Duodenal mucosa (tissue), 2 donors: ENCODE results near the gene AGO1.
"Not testable (repeated sequence)": the region's sequence is repeated elsewhere in the genome, so short reads cannot be mapped to it uniquely, and the experiment has no call there.

Experiments
- H3K27ac ChIP-seq: one replicate; pipeline ENCODE4 v1.7.0; 2013; ENCODE audit warnings: low read depth, low read length
- H3K27me3 ChIP-seq, 2 donors: one replicate each; pipeline ENCODE4 v1.7.0; 2013; ENCODE audit warnings: low read length in 2 of 2, control low read depth in 1 of 2; ENCODE audit not compliant: insufficient read depth in 2 of 2, control insufficient read depth in 1 of 2
- H3K36me3 ChIP-seq, 2 donors: one replicate each; pipeline ENCODE4 v1.7.0; 2013; ENCODE audit warnings: low read length in 2 of 2, control low read depth in 1 of 2; ENCODE audit not compliant: insufficient read depth in 2 of 2, control insufficient read depth in 1 of 2
- H3K4me1 ChIP-seq, 2 donors: one replicate each; pipeline ENCODE4 v1.7.0; 2013; ENCODE audit warnings: low read length in 2 of 2, control low read depth in 1 of 2; ENCODE audit not compliant: insufficient read depth in 2 of 2, control insufficient read depth in 1 of 2
- H3K4me3 ChIP-seq, 2 donors: one replicate each; pipeline ENCODE4 v1.7.0; 2013; ENCODE audit warnings: low read length in 2 of 2, low read depth in 1 of 2
- H3K9ac ChIP-seq, 2 donors: one replicate each; pipeline ENCODE4 v1.7.0; 2013; ENCODE audit warnings: low read length in 2 of 2, low read depth in 1 of 2
- H3K9me3 ChIP-seq, 2 donors: one replicate each; pipeline ENCODE4 v1.7.0; 2013; ENCODE audit warnings: low read length in 2 of 2, control low read depth in 1 of 2; ENCODE audit not compliant: control insufficient read depth in 1 of 2

The AGO1 gene

DNA sequence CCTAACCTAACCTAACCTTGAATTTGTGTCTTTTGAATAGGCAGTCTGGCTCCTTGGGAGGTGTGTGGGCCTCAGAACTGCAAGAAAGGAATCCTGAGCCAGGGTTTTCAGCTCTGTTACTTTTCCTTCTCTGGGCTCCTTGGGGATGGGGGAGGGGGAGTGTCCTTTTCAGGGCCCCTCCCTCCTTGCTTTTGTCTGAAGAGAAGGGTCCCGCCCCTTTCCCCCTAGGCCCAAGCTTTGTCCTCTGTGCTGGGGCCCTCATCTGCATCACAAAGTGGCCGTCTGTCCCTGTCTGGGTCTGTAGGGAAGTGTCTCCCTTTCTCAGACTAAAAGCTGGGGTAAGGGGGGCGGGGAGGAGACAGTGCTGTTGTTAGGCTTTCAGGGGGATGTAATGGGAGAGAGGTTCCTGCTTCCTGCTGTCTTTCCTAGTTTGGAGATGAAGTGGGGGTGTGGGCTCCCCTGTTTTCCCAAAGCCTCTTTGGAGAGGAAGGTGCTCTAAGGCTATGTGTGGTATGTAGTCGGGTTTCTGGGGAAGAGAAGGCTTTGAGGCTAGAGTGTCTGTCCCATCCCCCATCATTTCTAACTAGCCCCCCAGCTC lies 3.1 kb downstream of the AGO1 start:
- Histone ChIP-seq H3K9ac (peak overlapping the region in 1 of 2 donors; percentile 10), H3K27ac (no peak overlapping the region), H3K9me3 (no peaks in the 10 kb centered on the region), H3K4me1 (peaks cover 35 to 50% of the 10 kb centered on the region in 2 donors), H3K27me3 (no peaks in the 10 kb centered on the region), H3K4me3 (peak overlapping the region in 1 of 2 donors; percentile 5), H3K36me3 (peaks cover 0 to 15% of the 10 kb centered on the region in 2 donors)

DNA sequence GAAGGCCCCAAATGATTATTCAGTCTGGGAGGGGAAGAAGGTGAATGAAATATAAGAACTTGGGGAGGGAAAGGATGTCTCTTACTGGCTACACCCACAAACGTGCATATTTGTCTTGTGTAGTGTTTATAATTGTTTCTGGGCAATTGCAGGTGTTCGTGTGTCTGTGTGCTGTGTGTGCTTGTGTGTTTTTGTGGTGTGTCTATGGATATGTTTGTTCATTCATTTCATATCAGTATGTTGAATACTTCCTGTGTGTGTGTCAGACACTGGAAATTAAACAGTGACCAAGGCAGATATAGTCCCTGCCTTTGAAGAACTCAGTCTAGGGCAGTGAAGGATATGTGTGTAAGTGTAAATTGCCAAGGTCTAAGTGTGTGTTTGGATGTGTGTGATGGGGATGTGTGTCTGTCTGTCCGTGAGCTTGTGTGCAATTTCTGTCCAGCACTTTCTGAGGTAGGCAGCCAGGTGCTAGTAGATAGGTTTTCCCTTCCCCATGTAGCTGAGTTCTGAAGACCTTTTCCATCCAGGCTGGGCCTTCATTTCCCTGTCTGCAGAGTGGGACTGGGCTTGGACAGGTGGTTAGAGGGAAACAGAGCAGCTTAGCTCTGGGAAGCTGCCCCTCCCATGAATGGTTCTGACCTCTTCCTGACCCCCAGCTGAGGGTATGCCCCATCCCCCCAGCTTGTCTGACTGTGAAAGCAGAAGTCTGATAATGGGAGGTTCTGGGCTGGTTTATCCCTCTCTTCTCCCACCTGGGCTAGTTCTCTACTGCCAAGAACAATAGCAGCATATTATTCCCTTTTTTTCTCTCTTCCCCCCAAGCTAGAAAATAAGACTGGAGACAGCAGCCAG lies 3.8 kb downstream of the AGO1 start:
- H3K27ac ChIP-seq, result no peak overlapping the region

GRCh38 chr1:35887508-35887907 lies 4.5 kb downstream of the AGO1 start:
- H3K9ac ChIP-seq, result no peak overlapping the region
- peaks cover 35 to 45% of the 10 kb centered on the region in 2 donors for H3K4me1 ChIP-seq
- no peaks in the 10 kb centered on the region for H3K27me3 ChIP-seq
- H3K27ac ChIP-seq, result no peak overlapping the region
- H3K9me3 ChIP-seq, result no peaks in the 10 kb centered on the region
- H3K4me3 ChIP-seq, result peak overlapping the region in 1 of 2 donors; percentile 21
- peaks cover 5 to 26% of the 10 kb centered on the region in 2 donors for H3K36me3 ChIP-seq

More for the DNA sequence above, 3.8 kb downstream of the AGO1 start:
- H3K9me3 ChIP-seq, result no peaks in the 10 kb centered on the region
- no peak overlapping the region for H3K9ac ChIP-seq
- H3K4me1 ChIP-seq, result peaks cover 35 to 50% of the 10 kb centered on the region in 2 donors
- H3K4me3 ChIP-seq, result peak overlapping the region in 1 of 2 donors; percentile 21
- H3K27me3 ChIP-seq, result no peaks in the 10 kb centered on the region
- peaks cover 0 to 19% of the 10 kb centered on the region in 2 donors for H3K36me3 ChIP-seq

GRCh38 chr1:35888255-35888654 lies 5.2 kb downstream of the AGO1 start:
- no peak overlapping the region for H3K9ac ChIP-seq
- H3K36me3 ChIP-seq, result peaks cover 8 to 34% of the 10 kb centered on the region in 2 donors
- H3K27me3 ChIP-seq, result no peaks in the 10 kb centered on the region
- no peak overlapping the region for H3K27ac ChIP-seq
- H3K4me1 ChIP-seq, result peaks cover 35 to 41% of the 10 kb centered on the region in 2 donors
- H3K4me3 ChIP-seq, result no peak overlapping the region
- no peaks in the 10 kb centered on the region for H3K9me3 ChIP-seq

GRCh38 chr1:35888981-35889380 lies 6.0 kb downstream of the AGO1 start:
- not testable (repeated sequence) for H3K9me3 ChIP-seq, H3K27ac ChIP-seq, H3K4me3 ChIP-seq, H3K27me3 ChIP-seq, H3K9ac ChIP-seq
- H3K4me1 ChIP-seq, result peaks cover 35 to 41% of the 10 kb centered on the region in 2 donors
- H3K36me3 ChIP-seq, result peaks cover 15 to 41% of the 10 kb centered on the region in 2 donors

GRCh38 chr1:35893051-35893879 lies 10.3 kb downstream of the AGO1 start:
- Histone ChIP-seq H3K27ac (no peak overlapping the region), H3K4me1 (peaks cover 0 to 6% of the 10 kb centered on the region in 2 donors), H3K4me3 (no peak overlapping the region), H3K36me3 (peaks cover 29 to 79% of the 10 kb centered on the region in 2 donors), H3K9me3 (no peaks in the 10 kb centered on the region), H3K9ac (no peak overlapping the region), H3K27me3 (no peaks in the 10 kb centered on the region)

DNA sequence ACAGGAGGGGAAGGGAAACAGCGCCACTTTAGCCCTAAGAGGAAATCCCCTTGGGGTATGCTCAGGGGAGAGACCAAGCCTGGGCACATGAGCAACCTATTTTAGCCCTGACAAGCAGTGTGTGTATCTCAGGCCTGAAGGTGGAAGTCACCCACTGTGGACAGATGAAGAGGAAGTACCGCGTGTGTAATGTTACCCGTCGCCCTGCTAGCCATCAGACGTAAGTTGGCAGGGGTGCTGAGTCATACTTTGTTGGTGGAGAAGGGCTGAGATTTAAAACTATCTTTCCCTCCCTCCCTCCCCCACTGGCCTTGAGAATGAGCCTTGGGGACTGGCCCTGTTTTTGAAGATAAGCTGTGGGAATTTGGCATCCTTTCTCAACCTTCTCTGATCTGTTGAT lies 11.2 kb downstream of the AGO1 start:
- Histone ChIP-seq H3K4me1 (no peaks in the 10 kb centered on the region), H3K9ac (no peak overlapping the region), H3K27ac (no peak overlapping the region), H3K4me3 (no peak overlapping the region), H3K27me3 (no peaks in the 10 kb centered on the region), H3K9me3 (no peaks in the 10 kb centered on the region), H3K36me3 (peaks cover 35 to 81% of the 10 kb centered on the region in 2 donors)

GRCh38 chr1:35894656-35895055 lies 11.6 kb downstream of the AGO1 start:
- no peak overlapping the region for H3K27ac ChIP-seq
- no peaks in the 10 kb centered on the region for H3K27me3 ChIP-seq
- H3K9ac ChIP-seq, result no peak overlapping the region
- no peaks in the 10 kb centered on the region for H3K4me1 ChIP-seq
- H3K9me3 ChIP-seq, result no peaks in the 10 kb centered on the region
- H3K4me3 ChIP-seq, result no peak overlapping the region
- H3K36me3 ChIP-seq, result peaks cover 39 to 80% of the 10 kb centered on the region in 2 donors

- H3K4me3 ChIP-seq, result no peak overlapping the region
- no peaks in the 10 kb centered on the region for H3K4me1 ChIP-seq
- no peak overlapping the region for H3K27ac ChIP-seq
- no peaks in the 10 kb centered on the region for H3K9me3 ChIP-seq
- no peak overlapping the region for H3K9ac ChIP-seq
- H3K36me3 ChIP-seq, result peaks cover 32 to 65% of the 10 kb centered on the region in 2 donors
- H3K27me3 ChIP-seq, result no peaks in the 10 kb centered on the region
Measured at GRCh38 chr1:35899941-35900340, 16.9 kb downstream of the AGO1 start.
